Stimulated activated CD8-positive, alpha-beta memory T cell treated with anti-CD3 and anti-CD28 coated beads, Interleukin-15, amount 100 ng/mL, for 1 hour (primary cell): ENCODE results near the gene NREP.

Experiments used
- DNase-seq: peaks from one replicate; pipeline ENCODE4 v3.0.0-alpha.2; 2020; ENCODE audit warnings: low read depth

The NREP gene

DNA sequence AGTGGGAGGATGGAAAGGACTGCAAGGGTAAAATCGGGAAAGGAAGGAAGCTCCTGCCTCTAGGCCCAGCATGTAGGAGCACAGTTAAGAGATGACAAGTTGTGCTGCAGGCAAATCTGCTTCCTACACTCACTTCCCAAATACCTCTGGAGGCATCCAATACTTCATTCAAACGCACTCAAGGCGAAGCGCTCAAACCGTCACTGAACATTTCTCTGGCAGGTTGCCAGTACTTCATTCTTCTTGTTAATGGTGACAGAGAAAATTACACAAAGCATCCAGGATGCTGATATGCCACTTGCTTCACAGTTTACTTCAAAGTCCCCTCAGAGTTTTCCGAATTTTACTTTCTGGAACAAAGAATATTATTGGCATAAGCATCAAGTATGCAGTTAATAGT is 59.8 kb downstream of the NREP start:
- no peak for DNase-seq

DNA sequence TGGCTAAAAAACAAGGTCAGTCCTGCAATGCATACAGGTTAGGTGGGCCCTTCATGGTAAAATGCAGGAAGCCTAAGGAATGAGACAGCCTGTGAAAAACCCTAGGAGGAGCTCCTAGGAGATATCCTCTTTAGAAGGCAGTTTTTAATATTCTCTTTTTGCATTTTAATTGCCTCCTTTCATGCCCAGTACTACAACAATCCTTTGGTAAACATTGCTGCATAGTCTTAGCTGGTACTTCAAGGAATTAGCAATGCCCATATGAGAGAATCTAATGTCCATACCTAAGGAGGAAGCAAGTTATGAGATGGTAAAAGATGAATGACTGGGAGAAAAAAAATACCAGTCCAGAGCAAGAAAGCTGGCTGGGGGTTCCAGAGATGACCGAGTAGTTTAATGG is 61.0 kb downstream of the NREP start:
- no peak for DNase-seq

DNA sequence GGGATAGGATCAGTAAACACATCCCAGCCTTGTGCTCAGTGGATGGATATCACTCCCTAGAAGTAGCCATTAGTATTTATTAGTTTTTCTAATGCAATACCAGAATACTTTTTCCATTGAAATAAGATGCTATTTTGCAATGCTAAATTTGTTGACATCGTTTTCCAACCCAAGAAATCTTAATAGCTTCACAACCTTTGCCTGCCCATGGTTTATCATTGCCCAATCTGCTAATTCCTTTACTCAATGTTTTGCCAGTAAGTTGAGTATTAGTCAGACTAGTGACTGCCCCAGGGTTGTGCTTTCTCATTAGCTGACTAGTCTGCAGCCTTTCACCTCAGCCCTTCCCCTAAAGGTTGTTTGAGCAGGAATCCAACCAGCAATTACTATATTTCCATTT is 62.9 kb downstream of the NREP start:
- no peak for DNase-seq

DNA sequence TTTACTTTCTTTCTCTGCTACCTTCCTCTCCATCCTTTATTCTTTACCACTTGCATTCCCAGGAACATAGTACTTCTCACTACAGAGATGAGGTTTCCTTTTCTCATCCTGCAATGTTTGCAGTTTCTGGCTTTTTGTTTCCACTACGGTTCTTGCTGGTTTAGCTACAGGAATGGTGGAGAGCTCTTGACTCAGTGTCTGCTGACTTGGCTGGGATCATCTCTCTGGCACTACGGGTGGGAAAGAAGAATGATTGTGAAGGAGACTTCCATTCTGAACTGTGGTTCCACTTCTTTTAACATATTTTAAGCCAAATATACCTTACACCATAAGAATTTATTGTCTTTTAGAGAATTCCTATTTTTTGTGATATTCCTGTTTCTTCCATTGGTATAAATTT is 65.1 kb downstream of the NREP start:
- DNase-seq, result no peak

DNA sequence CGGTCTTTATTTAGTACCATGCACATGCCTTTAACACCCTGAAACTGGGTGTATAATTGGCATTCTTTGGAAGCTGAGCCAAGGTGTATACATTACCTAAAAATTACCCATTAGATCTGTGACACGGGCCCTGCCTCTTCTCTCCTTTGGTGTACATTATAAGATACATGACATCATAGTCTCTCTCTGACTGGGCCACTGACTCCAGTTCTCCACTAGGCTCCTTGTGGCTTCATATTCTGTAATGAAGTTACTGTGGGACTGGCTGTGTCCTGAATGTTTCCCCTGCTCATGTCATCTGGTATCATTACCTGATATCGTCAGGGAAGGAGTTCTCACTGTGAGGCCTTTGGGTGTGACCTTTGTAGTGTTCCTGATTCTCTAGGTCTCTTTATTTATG is 65.5 kb downstream of the NREP start:
- no peak for DNase-seq

DNA sequence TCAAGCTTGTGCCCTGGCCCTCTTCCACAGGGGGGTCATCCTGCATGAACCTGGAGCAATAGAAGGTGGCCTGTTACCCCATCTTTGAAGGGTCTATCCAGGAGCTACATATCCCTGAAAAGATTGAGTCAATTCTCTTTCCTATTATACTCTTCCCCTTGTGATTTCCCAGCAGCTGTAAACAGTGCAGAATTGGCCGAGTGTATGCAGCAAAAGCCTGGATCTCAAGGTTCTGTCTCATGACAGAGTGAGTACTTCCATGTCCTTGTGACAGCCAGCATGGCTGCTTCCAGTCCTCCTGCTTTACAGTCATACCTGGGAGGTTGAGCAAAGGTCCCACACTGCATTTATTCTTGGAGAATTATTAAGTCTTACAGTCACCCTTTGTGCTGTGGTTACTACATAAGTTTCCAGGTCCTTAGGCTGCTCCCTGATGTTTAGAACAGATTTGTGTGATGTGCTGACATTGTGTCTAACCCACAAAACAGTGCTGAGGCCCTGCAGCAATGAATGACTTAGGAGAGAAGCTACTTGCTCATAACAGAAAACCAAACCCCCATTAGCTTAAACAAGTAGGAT is 67.5 kb downstream of the NREP start:
- DNase-seq, result no peak

DNA sequence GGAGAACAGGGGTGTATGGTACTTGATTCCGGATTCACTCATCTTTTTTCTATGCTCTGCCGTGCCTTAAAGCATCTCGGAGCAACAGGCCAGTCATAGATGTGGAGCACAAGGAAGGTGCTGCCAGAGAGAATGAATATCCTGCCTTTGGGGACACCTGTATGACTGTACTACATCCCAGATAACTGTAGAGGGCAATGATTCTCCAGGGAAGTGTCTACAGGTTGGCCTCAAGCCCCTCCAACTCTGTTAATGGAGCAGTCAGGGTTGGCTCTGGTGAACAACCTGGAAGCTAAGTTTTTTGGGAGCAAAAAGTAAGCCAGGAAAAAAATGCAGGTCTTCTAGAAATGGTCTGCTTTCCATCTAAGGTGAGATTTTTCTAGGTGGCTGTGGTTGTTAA is 71.0 kb downstream of the NREP start:
- no peak for DNase-seq

DNA sequence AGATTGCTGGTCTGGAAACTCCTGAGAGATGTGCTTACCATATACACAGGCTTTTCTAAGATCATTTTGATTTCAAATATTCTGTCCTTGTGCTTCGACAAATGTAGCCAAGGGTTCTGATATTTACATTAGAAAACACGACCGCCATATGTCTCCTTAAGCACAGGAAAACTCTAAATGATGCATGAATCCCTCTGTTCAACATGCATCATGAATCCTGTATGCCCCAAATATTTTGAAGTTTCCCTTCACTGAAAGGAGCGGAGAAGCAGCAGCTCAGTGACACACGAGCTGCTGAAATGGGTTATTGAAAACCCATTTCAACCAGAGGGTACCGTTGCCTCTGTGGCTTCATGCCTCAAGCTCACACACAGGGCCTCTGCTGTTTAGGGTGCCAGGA is 74.4 kb downstream of the NREP start:
- no peak for DNase-seq

DNA sequence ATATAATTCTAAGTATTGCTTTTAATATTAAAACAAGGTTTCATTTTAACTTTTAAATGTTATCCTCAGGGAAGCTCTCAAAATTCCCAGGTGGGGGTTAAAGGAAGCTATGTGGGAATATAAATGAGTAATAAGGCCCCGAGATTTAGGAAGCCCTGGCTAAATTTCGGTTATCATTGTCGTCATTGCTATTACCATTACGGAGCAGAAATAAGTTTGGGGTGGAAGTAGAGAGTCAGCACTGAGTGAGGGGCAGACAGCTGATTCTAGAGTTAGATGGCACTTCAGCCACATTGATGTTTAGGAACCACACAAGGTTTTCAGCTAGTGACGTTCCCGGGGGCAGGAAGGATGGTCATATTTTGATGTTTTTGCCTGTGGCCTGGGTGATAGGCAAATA is 74.9 kb downstream of the NREP start:
- DNase-seq, result no peak

DNA sequence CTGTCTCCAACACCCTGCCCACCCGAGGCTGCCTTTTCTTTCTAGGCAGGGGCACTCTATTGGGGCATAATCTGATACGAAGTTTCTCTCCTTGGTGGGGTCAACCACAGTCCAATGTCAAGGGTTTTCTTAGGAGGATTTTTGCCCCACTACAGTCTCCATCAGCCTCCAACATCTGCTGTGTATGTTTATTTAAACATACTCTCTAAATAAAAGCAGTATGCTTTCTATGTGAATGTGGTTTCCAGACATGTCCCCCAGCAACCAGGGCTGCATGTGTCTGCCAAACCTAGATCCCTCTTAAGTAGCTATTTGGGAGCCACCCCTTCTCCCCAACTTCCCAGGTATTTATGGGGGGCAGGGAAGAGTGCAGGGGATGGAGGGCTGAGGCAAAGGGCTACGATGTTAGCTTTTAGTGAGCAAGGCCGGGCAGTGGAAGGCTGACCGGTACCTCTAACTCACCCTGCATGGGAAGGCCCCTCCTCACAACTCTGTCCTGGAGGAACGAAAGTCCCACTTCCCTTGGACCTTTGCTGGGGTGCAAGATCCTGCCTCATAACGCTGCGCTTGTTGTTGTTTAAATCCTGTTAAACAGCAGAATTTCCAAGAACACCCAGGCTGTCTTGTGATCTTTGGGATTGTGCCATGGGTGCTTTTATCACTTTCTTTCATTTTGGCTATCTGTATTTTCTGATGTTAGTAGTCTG is 75.4 kb downstream of the NREP start:
- DNase-seq, result no peak

DNA sequence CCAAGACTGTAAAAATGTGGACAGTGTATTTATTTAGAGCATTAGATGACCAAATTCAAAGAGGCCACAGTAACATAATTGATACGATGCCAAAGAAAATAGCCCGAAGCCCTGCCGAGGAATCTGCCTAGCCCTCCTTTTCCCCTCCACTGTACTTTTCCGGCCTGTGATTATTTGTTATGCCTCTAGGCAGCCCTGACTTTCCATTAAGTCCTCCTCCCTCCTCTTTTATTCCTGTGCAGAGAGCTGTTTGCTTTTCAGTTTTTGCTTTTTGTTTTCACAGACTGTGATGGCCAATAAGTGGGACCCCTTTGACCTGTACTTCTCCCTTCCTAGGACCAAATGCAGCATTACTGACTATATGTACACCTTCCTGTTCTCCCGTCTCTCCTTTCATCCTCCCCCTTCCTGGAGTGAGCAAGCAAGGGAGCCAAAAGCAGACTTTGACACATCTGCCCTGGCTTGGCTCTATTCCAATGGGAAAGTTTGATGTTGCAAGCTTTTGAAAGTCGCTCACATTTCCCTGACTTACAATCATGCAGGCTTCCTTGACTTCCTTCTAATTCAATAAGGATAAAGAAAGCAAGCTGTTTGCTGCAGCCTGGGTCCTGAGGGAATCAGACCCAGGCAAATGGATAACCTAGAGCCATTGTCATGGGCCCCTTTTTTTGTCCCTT is 76.1 kb downstream of the NREP start:
- no peak for DNase-seq

DNA sequence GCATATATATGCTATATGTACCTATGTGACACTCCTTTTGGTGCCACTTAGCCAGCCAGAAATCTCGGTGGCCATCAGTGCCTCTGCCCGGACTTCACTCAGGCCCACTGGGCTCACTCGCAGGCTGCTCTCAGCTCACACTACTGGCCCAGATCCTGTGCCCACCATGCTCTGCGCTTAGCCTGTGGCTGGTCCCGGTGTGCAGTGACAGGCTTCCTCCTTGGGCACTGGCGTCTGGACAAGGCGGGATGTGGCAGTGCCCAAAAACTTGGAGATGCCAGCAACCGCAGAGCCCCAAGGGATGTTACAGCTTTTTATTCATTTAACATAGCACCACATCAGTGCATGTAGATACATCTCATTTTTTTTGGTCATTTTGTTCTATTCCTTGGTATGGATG is 77.4 kb downstream of the NREP start:
- DNase-seq, result no peak
